Activated CD4-positive, alpha-beta T cell treated with anti-CD3 and anti-CD28 coated beads, Interleukin-2, amount 10 ng/mL, durations not matched to agents 24 days and 14 days (primary cell): ENCODE measurements around the gene KMT2B. TPM values are rescaled to one million over a fixed set of nuclear protein-coding genes. Genes with fewer than 3 reads are reported as not detected.
A peak's percentile ranks its signal among the peaks of the same experiment; 100 is the strongest.

Experiments used
- DNase-seq: peaks from one replicate; pipeline ENCODE4 v3.0.0; 2022
- H3K27ac Mint-ChIP-seq: one replicate; pipeline ENCODE4 v1.8.0; 2022; ENCODE audit warnings: mild to moderate bottlenecking, mixed read lengths
- H3K27me3 Mint-ChIP-seq: one replicate; pipeline ENCODE4 v1.8.0; 2022; ENCODE audit warnings: mixed read lengths
- H3K36me3 Mint-ChIP-seq: one replicate; pipeline ENCODE4 v1.8.0; 2022; ENCODE audit warnings: low read depth, mild to moderate bottlenecking, mixed read lengths
- H3K4me1 Mint-ChIP-seq: one replicate; pipeline ENCODE4 v1.8.0; 2021; ENCODE audit warnings: mixed read lengths
- H3K4me3 Mint-ChIP-seq: one replicate; pipeline ENCODE4 v1.8.0; 2022; ENCODE audit warnings: mild to moderate bottlenecking, moderate library complexity, mixed read lengths
- H3K9me3 Mint-ChIP-seq: one replicate; pipeline ENCODE4 v1.8.0; 2021; ENCODE audit warnings: mixed read lengths
- intact Hi-C: fragments of 100-400 bp; cut with micrococcal nuclease; formaldehyde crosslinking; loops from one replicate; pipeline ENCODE4 v1.15.1; 2023
- total RNA-seq: library from RNA; stranded (reverse); gene quantifications from 2 replicates; pipeline ENCODE4 v1.2.3, GENCODE V29; 2022

Gene KMT2B
- total RNA-seq, 1 donor from 2014 or later = 64.5 TPM

DNA sequence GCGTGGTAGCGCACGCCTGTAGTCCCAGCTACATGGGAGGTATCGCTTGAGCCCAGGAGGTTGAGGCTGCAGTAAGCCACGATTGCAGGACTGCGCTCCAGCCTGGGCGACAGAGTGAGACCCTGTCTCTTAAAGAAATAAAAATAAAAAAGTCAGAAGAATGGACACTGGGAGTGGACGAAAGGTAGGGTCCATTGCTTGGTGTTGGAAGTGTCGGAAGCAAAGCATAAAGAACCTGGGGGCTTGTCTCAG lies 57.2 kb downstream of the KMT2B start:
- no peaks in the 10 kb centered on the region for H3K9me3 Mint-ChIP-seq
- intact Hi-C loops = loop anchor here (1.0 to 5.0 kb wide), 6 partner anchors 17 to 156 kb away; partner anchors contain the start of genes APLP1, PROSER3, PSENEN and U2AF1L4
- peak overlapping the region; percentile 52 for H3K27ac Mint-ChIP-seq
- H3K4me3 Mint-ChIP-seq = peak overlapping the region; percentile 88
- no peaks in the 10 kb centered on the region for H3K27me3 Mint-ChIP-seq
- peaks cover 10% of the 10 kb centered on the region for H3K36me3 Mint-ChIP-seq
- peaks cover 26% of the 10 kb centered on the region for H3K4me1 Mint-ChIP-seq
- DNase-seq = no peak

DNA sequence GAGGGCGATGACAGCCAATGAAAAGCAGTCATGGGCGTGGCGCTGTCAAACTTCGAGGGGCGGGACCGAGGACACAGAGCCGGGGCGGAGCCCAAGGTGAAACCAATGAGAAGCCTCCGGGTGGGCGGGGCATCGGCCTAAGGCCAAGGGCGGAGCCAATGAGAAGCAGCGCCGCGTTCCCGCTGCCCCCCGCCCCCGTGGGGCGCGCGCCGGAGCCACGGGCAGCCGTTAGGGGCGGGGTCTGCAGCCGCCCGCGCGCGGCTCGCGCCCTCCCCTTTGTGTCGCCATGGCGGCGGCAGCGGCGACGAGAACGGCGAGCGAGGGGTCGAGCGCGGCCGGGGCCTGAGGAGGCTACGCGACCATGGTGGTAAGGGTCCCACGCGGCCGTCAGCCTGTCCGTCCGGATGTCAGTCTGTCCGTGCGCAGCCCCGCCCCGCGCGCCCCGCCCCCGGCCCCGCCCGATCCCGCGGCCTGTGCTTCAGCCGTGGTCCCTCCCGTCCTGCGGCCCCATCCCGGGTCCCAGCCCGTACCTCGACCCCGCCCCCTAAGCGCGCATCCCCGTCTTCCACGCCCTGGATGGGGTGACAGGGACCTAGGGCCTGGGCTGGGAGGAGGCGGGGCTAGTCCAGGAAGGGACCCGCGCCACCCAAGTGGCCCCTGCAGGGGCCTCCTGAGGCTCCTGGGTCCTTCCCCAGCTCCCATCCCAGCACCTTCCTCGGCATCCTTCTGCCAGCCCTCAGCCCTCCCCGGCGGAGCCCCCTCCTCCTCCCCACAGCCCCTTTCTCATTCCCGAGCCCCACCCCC lies 57.7 kb downstream of the KMT2B start, which contains the start of gene ARHGAP33:
Gene ARHGAP33 (plus strand): TSS at position 267 of the 804 bp plus-strand sequence. CDS start 95 bp downstream, at position 362.
- Mint-ChIP-seq H3K4me3 (peak within 1 kb of the TSS; percentile 88), H3K9me3 (no peaks in the 10 kb centered on the region)
- intact Hi-C loops = loop anchor here (1.0 to 5.0 kb wide), 6 partner anchors 17 to 156 kb away; partner anchors contain the start of genes APLP1, PROSER3, PSENEN and U2AF1L4

GRCh38 chr19:35776102-35776788 lies 58.4 kb downstream of the KMT2B start:
- H3K27me3 Mint-ChIP-seq = no peaks in the 10 kb centered on the region
- H3K4me3 Mint-ChIP-seq = peak overlapping the region; percentile 88
- no peaks in the 10 kb centered on the region for H3K9me3 Mint-ChIP-seq
- intact Hi-C loops = loop anchor here (5.0 kb wide), 1 partner anchor 91 kb away; the partner anchor contains the start of gene APLP1
- peak overlapping the region; percentile 71 for H3K27ac Mint-ChIP-seq
- H3K4me1 Mint-ChIP-seq = peaks cover 26% of the 10 kb centered on the region
- H3K36me3 Mint-ChIP-seq = peaks cover 11% of the 10 kb centered on the region
- DNase-seq = no peak

More for the DNA sequence above, 57.7 kb downstream of the KMT2B start, which contains the start of gene ARHGAP33:
- no peaks in the 10 kb centered on the region for H3K27me3 Mint-ChIP-seq
- H3K36me3 Mint-ChIP-seq = peaks cover 8% of the 10 kb centered on the region
- DNase-seq = peak; percentile 100
- peak within 1 kb of the TSS; percentile 71 for H3K27ac Mint-ChIP-seq
- H3K4me1 Mint-ChIP-seq = peaks cover 26% of the 10 kb centered on the region

DNA sequence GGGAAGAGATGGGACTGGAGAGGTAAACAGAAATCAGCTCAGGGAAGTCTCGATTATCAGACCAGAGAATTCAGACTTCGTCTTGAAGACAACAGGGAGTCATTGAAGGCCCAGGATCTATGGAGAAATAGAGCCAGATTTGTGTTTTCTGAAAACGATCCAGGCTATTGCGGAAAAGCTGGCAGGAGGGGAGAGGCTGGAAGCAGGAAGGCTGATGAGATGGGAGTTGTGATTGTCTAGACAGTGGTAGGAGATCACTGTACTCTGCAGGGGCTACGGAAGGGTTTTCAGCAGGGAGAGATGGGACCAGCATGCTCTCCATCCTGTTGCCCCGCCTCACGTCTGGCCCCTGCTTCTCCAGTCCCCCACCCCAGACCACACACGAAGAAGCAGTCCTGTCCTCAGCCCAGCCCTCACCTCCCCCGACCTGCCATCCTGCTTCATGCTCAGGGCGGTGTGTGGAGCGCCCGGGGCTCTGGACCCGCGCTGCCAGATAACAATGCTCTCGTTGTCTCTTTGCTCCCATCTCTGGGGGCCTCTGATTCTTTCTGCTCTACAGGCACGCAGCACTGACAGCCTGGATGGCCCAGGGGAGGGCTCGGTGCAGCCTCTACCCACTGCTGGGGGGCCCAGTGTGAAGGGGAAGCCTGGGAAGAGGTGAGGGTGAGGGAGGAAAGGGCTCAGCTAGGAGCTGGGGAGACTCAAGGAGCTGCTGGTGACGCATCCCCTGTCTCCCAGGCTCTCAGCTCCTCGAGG lies 59.5 kb downstream of the KMT2B start:
- Mint-ChIP-seq H3K36me3 (peaks cover 16% of the 10 kb centered on the region), H3K27me3 (no peaks in the 10 kb centered on the region), H3K4me3 (peak overlapping the region; percentile 88), H3K27ac (peak overlapping the region; percentile 16), H3K9me3 (no peaks in the 10 kb centered on the region), H3K4me1 (peaks cover 26% of the 10 kb centered on the region)
- intact Hi-C loops = loop anchor here (5.0 kb wide), 1 partner anchor 90 kb away; the partner anchor contains the start of gene APLP1
- DNase-seq = no peak

GRCh38 chr19:35777961-35778360 lies 60.2 kb downstream of the KMT2B start:
- intact Hi-C loops = loop anchor here (5.0 kb wide), 1 partner anchor 89 kb away; the partner anchor contains the start of gene APLP1
- no peak overlapping the region for H3K4me3 Mint-ChIP-seq

DNA sequence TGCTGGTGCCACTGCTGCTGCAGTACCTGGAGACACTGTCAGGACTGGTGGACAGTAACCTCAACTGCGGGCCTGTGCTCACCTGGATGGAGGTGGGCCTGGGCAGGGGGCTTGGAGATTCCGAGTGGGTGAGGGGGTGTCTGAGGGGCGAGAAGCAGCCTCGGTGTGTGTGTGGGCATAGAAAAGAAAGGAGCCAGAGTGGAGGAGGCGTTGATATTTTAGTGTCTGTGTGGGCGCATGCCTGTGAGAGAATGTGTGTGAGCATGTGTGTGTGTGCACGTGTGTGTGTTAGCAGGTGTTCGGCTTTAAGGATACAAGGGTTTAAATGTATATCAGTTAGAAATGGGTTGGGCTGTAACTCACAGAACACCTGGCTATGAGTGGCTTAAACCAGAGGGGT lies 61.2 kb downstream of the KMT2B start:
- no peaks in the 10 kb centered on the region for H3K9me3 Mint-ChIP-seq
- intact Hi-C loops = loop anchor here (5.0 kb wide), 1 partner anchor 88 kb away; the partner anchor contains the start of gene APLP1
- H3K36me3 Mint-ChIP-seq = peaks cover 26% of the 10 kb centered on the region
- no peak overlapping the region for H3K27ac Mint-ChIP-seq
- no peak for DNase-seq
- peaks cover 26% of the 10 kb centered on the region for H3K4me1 Mint-ChIP-seq
- H3K4me3 Mint-ChIP-seq = no peak overlapping the region
- no peaks in the 10 kb centered on the region for H3K27me3 Mint-ChIP-seq

More at GRCh38 chr19:35777961-35778360, 60.2 kb downstream of the KMT2B start:
- H3K27me3 Mint-ChIP-seq = no peaks in the 10 kb centered on the region
- H3K4me1 Mint-ChIP-seq = peaks cover 26% of the 10 kb centered on the region
- H3K9me3 Mint-ChIP-seq = no peaks in the 10 kb centered on the region
- peaks cover 19% of the 10 kb centered on the region for H3K36me3 Mint-ChIP-seq
- no peak overlapping the region for H3K27ac Mint-ChIP-seq
- no peak for DNase-seq

GRCh38 chr19:35780058-35780457 lies 62.3 kb downstream of the KMT2B start:
- Mint-ChIP-seq H3K9me3 (no peaks in the 10 kb centered on the region), H3K4me1 (peaks cover 18% of the 10 kb centered on the region), H3K27ac (no peak overlapping the region), H3K4me3 (no peak overlapping the region), H3K27me3 (no peaks in the 10 kb centered on the region), H3K36me3 (peaks cover 26% of the 10 kb centered on the region)
- DNase-seq = no peak
- intact Hi-C loops = no loop called here

DNA sequence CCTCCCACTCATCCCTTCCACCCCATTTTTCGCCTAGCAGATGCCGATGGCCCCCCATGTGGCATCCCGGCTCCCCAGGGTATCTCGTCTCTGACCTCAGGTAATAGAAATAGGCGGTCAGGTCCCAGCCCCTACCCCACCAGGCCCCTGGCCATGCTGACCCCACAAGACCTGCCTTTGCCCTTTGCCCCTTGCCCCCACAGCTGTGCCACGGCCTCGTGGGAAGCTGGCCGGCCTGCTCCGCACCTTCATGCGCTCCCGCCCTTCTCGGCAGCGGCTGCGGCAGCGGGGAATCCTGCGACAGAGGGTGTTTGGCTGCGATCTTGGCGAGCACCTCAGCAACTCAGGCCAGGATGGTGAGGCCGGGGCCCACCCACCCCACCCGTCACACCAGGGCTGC lies 62.9 kb downstream of the KMT2B start:
- Mint-ChIP-seq H3K9me3 (no peaks in the 10 kb centered on the region), H3K36me3 (peaks cover 27% of the 10 kb centered on the region), H3K4me1 (peaks cover 17% of the 10 kb centered on the region), H3K27ac (no peak overlapping the region), H3K27me3 (no peaks in the 10 kb centered on the region), H3K4me3 (no peak overlapping the region)
- intact Hi-C loops = no loop called here
- no peak for DNase-seq

- no peak for DNase-seq
Measured at GRCh38 chr19:35781650-35782049, 63.8 kb downstream of the KMT2B start.

DNA sequence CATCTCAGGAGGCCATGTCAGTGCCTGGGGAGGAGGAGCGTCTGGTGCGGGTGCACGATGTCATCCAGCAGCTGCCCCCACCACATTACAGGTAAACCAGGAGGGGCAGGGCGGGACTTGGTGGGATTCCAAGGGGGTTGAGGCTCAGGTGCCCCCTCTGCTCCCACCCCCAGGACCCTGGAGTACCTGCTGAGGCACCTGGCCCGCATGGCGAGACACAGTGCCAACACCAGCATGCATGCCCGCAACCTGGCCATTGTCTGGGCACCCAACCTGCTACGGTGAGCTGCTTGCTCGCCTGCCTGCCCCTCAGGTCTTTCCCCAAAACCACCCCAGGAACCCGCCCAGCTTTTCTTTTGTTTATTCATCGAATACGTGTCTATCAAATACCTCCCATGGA lies 64.8 kb downstream of the KMT2B start:
- no peaks in the 10 kb centered on the region for H3K9me3 Mint-ChIP-seq
- H3K27me3 Mint-ChIP-seq = no peaks in the 10 kb centered on the region
- no peak overlapping the region for H3K4me3 Mint-ChIP-seq
- peaks cover 2% of the 10 kb centered on the region for H3K4me1 Mint-ChIP-seq
- intact Hi-C loops = no loop called here
- no peak overlapping the region for H3K27ac Mint-ChIP-seq
- peaks cover 28% of the 10 kb centered on the region for H3K36me3 Mint-ChIP-seq
- no peak for DNase-seq

More at GRCh38 chr19:35781650-35782049, 63.8 kb downstream of the KMT2B start:
- H3K27ac Mint-ChIP-seq = no peak overlapping the region
- H3K36me3 Mint-ChIP-seq = peaks cover 28% of the 10 kb centered on the region
- H3K4me3 Mint-ChIP-seq = no peak overlapping the region
- H3K27me3 Mint-ChIP-seq = no peaks in the 10 kb centered on the region
- peaks cover 11% of the 10 kb centered on the region for H3K4me1 Mint-ChIP-seq
- intact Hi-C loops = no loop called here
- H3K9me3 Mint-ChIP-seq = no peaks in the 10 kb centered on the region

DNA sequence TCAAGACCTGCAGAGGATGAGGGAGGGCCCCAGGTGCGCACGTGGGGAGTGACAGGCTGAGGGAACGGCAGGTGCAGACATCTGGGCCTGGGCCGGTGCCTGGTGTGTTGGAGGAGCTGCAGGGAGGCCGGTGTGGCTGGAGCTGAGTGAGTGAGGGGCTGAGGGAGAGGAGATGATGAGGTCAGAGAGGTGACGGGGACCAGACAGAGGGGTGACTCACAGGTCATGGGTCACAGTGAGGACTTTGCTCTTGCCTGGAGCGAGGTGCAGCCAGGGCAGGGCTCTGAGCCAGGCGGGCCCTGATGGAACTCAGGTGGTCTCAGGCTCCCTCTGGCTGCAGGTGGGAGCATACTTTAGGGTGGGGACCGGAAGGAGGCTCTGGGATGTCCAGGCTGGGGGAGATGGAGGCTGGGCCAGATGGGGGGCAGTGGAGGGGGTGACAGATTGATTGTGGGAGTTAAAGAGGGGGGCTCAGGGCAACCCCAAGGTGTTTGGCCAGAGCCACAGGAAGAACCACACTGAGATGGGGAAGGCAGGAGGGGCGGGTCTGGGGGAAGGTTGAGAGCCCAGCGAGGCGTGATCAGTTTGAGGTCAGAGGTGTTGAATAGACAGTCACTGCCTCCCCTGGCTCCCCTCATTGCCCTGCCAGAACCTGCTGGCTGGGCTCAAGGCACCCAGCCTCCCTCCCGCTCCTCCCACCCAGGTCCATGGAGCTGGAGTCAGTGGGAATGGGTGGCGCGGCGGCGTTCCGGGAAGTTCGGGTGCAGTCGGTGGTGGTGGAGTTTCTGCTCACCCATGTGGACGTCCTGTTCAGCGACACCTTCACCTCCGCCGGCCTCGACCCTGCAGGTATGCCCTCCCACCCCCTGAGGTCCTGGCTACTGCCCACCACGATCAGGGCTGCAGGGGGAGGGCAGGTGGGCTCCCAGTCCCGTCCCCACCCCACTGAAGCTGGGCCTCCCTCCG lies 65.9 kb downstream of the KMT2B start:
- intact Hi-C loops = no loop called here
- H3K27me3 Mint-ChIP-seq = no peaks in the 10 kb centered on the region
- DNase-seq = no peak
- no peaks in the 10 kb centered on the region for H3K9me3 Mint-ChIP-seq
- H3K27ac Mint-ChIP-seq = no peak overlapping the region
- peaks cover 2% of the 10 kb centered on the region for H3K4me1 Mint-ChIP-seq
- H3K36me3 Mint-ChIP-seq = peaks cover 26% of the 10 kb centered on the region
- no peak overlapping the region for H3K4me3 Mint-ChIP-seq

DNA sequence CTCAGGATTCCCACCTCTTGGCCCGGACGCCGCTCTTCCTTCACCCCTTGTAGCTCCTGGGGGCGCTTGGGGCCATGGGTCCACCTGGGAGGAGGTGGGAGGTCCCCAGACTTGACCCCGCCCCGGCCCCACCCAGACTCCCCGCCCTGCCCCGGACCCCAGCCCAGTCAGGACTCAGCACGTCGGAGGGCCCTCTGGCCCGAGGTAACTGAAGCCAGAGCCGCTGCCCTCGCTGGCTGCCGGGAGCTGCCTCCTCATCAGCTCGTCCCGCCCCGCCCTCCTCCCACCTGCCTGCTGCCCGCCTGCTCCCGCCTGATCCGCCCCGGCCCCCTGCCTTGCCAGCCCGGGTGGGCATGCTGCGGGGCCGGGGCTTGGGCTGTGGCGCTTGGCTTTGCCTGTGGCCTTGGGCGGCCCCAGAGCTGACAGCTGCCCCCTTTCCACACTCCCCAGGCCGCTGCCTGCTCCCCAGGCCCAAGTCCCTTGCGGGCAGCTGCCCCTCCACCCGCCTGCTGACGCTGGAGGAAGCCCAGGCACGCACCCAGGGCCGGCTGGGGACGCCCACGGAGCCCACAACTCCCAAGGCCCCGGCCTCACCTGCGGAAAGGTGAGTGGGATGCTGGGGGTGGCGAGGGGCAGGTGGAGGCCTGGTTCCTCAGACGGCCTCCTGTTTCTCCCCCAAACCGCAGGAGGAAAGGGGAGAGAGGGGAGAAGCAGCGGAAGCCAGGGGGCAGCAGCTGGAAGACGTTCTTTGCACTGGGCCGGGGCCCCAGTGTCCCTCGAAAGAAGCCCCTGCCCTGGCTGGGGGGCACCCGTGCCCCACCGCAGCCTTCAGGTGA lies 66.9 kb downstream of the KMT2B start:
- intact Hi-C loops = no loop called here
- DNase-seq = no peak
- Mint-ChIP-seq H3K4me1 (no peaks in the 10 kb centered on the region), H3K36me3 (peaks cover 21% of the 10 kb centered on the region), H3K9me3 (no peaks in the 10 kb centered on the region), H3K4me3 (no peak overlapping the region), H3K27ac (no peak overlapping the region), H3K27me3 (no peaks in the 10 kb centered on the region)
